DMS153 treated with DMSO at 0.1 percent for 48 hours (cell line): ENCODE results near the gene NTM.
"Not testable (repeated sequence)": the region's sequence is repeated elsewhere in the genome, so short reads cannot be mapped to it uniquely, and the experiment has no call there.

Experiments used
- DNase-seq: peaks from one replicate; lab custom pipeline; 2025; ENCODE audit not compliant: unreplicated experiment; lab: John Stamatoyannopoulos, UW

The NTM gene

GRCh38 chr11:131491503-131491902 is 121.1 kb downstream of the NTM start:
- no peak for DNase-seq

DNA sequence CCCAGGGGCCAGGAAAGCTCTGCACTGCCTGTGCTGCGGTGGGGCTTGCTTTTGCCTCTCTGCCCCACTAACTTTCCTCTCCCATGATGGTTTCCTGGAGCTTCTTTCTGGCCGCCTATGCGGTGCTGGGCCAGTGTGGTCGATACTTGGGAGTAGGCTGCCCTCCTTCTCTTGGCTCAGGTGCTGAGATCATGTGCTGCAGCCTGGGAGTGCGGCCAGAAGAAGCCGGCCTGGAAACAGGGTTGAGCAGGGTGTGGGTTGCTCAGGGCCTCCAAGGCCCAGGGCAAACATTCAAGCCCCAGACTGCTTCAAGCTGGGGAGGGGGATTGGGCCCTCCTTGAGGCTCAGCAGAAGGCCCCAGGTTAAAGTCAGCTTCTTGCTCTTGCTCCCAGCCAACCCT is 125.0 kb downstream of the NTM start:
- no peak for DNase-seq

- not testable (repeated sequence) for DNase-seq
Measured at GRCh38 chr11:131497686-131498085, 127.3 kb downstream of the NTM start.

DNA sequence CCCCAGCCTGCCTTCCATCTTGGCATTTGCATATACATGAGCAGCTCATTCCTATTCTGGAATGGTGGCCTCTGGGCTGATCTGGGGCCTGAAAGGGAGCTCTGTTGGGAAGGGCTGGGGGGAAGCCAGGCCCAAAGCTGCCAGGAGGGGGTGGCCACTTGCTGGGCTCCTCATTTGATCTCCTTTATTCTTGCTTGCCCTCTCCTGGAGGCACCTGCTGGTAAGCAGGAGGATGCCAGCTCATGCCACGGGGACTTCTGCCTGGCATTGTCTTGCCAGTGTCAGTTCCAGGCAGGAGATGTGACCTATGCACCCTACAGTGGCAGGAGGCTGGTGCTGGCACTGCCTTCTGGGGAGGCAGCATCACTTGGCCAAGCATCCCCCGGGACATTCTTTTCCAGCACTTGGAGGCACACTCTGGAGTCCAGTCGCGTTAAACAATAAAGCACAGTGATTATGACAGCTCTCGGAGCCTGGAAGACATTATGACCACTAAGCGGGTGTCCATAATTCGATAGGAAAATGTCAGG is 128.3 kb downstream of the NTM start:
- DNase-seq = no peak

DNA sequence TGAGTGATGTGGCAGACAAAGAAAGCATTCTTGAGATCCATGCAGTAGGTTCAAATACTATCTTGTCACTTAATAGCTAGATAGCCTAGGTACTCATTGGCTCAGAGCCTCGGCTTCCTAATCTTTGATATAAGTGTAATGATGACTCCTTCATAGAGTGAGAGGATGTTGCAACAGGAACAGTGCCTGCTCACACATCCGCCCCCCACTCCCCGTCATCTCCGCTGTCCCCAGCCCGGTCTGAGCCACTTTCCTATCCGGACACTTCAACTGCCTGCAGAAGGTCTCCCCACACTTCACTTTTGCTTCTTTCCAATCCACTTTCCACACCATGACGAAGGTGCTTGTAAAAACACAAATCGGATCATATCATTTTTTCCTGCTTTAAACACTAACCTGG is 128.8 kb downstream of the NTM start:
- no peak for DNase-seq

GRCh38 chr11:131503017-131503416 is 132.6 kb downstream of the NTM start:
- DNase-seq = no peak

DNA sequence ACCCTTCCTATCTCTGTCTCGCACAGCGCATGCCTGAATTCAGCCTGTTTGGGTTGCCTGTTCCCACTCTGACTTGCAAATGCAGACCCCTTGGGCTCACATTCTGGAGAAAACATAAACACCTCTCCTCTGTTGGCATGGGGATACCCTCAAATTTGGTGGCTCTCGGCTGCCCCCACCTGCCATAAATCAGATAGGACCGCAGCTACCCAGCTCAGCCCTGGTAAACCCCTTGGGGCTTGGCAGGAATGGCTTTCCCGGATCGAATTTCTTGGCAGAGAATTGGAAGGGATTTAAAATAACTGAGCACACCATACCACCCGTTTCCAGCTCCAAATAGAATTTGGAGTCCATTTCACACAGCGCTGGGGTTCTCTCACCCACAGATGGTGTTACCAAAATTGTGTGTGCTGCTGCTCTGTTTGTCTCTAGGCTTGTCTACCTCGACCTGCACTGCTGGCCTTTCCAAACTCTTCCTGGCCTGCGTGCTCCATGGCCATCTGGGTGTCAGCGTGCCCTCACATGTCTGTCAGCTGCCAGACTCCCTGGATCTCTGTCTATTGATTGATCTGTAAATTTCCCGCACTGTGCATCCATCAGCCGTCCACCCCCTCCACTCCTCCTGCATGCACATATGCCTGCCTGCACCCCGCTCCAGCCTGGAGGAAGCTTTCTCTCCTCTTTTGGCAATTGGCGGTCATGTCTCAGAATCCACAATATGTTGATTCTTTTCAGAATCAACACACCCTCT is 134.0 kb downstream of the NTM start:
- no peak for DNase-seq

GRCh38 chr11:131506348-131506747 is 135.9 kb downstream of the NTM start:
- no peak for DNase-seq

- DNase-seq = no peak
Measured at GRCh38 chr11:131510662-131511061, 140.2 kb downstream of the NTM start.

DNA sequence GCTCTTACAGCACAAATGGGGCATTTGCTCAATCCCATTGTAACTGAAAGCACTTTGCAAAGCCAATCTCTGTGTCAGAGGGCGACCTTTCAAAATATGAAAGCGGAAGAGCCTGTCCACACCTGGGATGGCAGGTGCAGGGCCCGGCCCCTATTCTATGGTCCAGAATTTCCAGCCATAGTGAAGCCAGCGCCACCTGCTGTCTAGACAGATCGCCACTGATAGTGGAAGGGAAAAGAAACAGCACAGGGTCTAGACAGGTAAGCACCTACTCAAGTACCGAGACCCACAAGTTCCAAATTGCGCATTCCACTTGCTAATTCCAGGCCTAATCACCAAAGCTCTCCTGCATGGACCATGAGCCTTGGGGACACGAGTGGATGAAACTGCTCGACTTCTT is 141.4 kb downstream of the NTM start:
- DNase-seq = peak; percentile 23

DNA sequence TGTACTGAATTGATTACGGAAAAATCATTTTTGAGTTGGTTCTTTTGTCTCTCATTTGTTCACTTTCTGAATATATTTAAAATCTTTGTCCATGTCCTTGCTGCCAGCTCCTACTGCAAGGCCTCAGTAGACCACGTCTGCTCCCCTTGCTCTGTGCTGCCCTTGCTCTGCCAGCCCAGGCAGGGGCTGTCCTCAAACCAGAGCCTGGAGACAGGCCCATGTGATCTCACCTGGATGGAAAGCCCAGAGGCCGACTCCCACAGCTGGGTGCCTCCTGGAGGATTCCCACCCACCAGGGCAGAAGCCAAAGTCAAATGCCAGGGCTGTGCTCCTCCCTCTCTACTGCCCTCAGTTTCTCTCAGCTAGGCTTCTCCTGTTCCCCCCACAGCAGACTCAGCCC is 141.8 kb downstream of the NTM start:
- no peak for DNase-seq

- no peak for DNase-seq
Measured at GRCh38 chr11:131514062-131514461, 143.6 kb downstream of the NTM start.

DNA sequence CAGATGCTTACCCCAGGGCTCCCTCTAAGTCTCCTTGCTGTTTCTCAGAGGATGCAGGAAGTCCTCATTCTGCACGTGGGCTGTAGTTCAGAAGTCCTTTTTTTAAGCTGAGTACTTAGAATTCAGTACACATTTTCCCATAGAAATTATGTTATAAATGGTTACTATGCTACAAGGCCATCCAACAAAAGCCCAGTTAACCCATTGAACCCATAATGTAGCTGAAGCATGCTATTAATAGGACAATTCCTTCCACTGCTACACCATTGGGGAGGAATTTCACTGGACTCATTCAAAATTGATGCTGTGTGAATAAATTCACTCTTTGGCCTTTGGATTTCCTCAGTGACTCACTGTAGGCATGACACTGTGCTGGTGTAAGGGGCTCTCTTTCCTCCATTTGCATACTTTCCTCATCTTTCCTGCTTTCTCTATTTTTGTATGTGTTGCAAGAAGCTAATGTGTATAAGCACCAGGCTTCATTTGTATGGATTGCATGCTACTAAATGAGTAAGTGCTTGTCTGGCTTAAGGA is 148.0 kb downstream of the NTM start:
- DNase-seq = no peak

DNA sequence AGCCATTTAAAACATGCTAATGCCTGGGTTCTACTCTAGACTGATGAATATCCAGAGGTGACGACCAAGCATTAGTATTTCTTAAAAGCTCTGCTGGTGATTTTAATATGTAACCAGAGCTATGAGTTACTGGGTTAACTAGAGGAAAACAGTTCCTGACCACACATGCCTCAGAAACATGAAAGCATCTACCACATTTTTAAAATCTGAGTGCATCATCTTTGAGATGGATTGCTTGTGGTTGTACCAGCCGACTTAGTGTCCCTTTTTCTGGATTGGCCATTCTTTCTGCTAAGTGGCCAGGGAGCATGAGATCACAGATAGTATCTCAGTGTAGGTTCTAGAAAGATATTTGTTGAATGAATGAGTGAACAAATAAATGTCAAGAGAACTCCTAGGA is 152.4 kb downstream of the NTM start:
- DNase-seq = no peak

DNA sequence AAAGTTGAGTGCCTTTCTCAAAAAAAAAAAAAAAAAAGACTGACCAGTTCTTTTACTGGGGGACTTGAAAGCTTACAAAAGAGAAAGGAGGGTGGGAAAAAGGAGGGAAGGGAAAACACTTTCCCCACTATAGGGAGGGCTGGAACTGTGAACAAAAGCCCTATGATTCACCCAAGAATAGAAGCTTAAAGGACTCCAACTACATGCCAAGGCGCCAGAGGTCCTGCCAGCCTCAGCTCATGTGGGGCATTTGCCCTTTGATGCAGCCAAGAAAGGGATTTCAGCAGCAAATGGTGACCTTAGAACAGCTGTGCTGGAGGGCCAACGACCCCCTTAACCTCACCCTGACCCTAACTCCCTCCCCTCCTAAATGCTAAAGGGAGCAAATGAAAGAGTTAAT is 160.0 kb downstream of the NTM start:
- no peak for DNase-seq

DNA sequence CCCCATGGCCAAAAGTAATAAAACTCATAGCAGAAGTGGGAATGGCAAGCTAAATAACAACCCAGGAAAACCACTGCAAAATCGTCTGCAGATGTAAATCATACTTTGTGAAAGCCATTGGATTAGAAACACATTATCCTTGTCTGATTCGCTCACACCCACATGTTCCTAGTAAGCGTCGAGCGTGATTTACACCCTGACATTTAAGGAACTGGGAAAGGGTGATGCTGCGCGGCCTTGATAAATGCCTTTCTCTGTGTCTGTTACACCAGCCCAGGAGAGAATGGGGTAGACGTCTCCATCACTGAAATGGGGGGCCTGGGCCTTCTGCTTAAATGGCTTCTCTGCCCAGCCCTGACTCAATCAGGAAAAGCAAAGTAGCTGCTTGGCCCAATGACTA is 162.7 kb downstream of the NTM start:
- no peak for DNase-seq

DNA sequence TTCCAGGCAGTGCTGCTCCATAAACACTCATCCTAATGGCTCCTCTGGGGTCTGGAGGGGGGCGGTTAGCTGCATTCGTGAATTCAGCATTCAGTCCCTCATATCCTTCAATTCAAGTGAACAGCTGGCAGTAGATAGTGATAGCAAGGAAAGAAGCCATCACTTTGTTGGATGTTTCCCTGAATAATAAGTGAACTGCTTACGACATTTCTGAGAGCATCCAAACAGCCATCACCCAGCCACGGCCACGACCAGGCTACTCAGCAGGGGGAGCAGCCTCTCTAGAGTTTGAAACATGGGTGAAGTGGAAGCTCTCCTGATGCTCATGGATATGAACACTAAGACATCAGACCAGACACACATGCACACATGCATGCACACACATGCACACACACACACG is 163.6 kb downstream of the NTM start:
- no peak for DNase-seq

GRCh38 chr11:131534611-131535010 is 164.2 kb downstream of the NTM start:
- no peak for DNase-seq

GRCh38 chr11:131536159-131536558 is 165.7 kb downstream of the NTM start:
- no peak for DNase-seq

DNA sequence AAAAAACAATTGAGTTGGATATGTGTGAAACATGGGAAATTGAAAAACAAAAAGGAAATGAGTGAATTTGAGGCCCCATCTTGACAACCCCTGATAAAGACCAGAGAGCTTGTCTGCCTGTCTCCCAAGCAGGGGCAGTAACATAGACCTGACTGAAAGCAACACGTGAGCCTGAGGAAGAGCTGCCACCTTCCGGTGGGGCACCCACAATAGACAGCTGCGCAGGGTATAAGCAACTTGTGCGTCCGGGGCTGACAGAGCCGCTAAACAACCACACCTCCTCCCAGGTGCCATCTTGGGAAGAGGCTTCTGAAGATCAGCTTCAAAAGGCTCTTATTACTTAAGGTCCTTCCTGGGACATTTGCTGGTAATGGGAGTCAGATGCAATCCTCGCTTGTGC is 166.8 kb downstream of the NTM start:
- no peak for DNase-seq

GRCh38 chr11:131537748-131538147 is 167.3 kb downstream of the NTM start:
- DNase-seq = no peak

- no peak for DNase-seq
Measured at GRCh38 chr11:131538322-131538721, 167.9 kb downstream of the NTM start.

GRCh38 chr11:131540676-131541075 is 170.3 kb downstream of the NTM start:
- no peak for DNase-seq
